Activated CD4-positive, alpha-beta T cell treated with anti-CD3 and anti-CD28 coated beads, Interleukin-2, amount 50 U/mL, for 48 hours (primary cell): Measurements from ENCODE around the gene TMEM63B.
"Not testable (repeated sequence)": the region's sequence is repeated elsewhere in the genome, so short reads cannot be mapped to it uniquely, and the experiment has no call there.

Experiments
- DNase-seq, 2 experiments: peaks; one replicate each; pipeline ENCODE4 v3.0.0-alpha.2; 2020

Gene TMEM63B

DNA sequence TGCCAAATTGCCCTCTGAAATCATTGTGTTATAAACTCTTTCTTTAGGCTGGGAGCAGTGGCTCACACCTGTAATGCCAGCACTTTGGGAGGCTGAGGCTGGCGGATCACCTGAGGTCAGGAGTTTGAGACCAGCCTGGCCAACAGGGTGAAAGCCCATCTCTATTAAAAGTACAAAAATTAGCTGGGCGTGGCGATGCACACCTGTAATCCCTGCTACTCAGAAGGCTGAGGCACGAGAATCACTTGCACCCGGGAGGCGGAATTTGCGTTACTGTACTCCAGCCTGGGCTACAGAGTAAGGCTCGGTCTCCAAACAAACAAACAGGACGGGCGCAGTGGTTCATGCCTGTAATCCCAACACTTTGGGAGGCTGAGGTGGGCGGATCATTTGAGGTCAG lies 69.0 kb downstream of the TMEM63B start:
- not testable (repeated sequence) for DNase-seq

- DNase-seq, result no peak
Measured at GRCh38 chr6:44198684-44199083, 71.3 kb downstream of the TMEM63B start.

GRCh38 chr6:44199883-44200282 lies 72.5 kb downstream of the TMEM63B start:
- no peak for DNase-seq

DNA sequence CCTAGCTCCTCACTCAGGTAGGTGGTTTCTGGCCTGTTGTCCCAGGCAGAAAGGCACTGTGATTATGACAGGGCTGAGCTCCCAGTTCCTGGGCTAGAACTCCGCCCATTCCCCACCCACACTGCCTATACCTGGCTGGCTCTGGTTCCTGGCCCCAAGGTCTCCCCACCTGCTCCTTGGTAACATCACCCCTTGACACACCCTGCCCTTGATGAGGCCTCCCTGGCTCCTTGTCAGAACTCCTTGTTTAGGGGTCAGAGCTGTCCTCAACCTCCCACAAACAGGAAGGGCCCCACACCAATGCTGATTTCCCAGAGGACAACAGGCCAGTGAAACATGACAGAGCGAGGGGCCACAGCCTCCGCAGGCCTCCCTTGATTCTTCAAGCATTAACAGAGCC lies 73.8 kb downstream of the TMEM63B start:
- no peak for DNase-seq

GRCh38 chr6:44201638-44202303 lies 74.4 kb downstream of the TMEM63B start:
- no peak for DNase-seq

- DNase-seq, result no peak
Measured at GRCh38 chr6:44202332-44202971, 75.1 kb downstream of the TMEM63B start.

DNA sequence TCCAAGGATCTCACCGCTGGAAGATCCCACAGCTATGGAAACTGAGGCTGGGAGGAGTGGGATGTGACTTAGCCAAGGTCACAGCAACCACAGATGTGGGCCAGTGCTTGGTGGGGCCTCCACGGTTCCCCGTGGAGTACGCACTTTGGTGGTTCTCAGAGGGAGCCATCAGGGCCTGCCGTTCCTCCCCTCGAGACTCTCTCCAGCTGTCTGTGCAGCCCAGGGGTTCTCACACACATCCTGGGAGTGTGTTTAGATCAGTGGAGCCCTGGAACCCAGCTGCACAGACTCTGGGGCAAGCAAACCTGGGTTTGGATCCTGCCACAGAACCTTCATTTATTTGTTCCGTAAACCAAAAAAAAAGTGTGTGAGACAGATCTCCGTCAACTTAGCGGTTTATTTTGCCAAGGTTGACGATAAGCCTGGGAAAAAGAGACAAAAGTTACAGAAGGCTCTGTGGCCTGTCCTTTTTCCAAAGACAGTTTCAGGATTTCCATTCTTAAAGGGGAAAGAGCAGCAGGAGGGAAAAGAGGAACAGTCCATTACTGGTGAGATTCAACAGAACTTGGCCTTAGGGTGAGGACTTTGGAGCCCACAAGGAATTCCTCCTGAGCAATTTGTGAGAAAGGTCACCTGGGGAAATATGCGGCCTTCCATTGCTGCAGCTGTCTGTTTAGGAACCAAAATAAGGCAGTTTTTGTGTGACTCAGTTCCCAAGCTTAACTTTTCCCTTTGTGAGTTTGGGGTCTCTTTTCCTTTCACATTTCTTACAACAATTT lies 75.8 kb downstream of the TMEM63B start:
- no peak for DNase-seq

DNA sequence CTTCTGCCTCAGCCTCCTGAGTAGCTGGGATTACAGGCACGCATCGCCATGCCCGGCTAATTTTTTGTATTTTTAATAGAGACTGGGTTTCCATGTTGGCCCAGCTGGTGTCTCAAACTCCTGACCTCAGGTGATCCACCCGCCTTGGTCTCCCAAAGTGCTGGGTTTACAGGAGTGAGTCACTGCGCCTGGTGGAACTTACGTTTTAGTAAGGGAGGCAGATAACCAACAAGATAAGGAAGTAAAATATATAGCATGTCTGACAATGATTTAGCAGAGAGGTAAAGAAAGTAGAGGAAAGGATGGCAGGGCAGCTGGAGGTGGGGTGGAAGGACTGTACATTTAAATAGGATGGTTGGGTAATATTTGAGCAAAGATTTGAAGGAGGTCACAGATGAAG lies 76.6 kb downstream of the TMEM63B start:
- DNase-seq, result no peak
